Measurements from ENCODE around the gene PKP4.

PKP4 gene

DNA sequence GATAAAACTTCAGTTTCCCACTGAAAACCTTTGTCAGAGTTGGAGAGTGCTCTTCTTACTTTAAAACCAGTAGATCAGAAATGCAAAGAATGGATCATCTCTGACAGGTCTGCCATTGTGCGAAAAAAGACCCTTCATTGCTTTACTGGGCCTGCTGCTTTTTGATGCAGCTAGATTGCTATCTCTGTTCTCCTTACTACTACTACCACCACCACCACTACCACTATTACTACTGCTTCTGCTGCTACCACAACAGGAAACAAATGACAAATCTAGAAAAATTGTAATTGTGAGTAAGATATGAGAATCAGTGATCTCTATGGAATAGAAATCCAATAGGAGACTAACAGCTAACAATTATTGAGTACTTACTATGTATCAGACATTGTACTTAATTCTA is 85.8 kb downstream of the PKP4 start:
- no peak overlapping the region for H3K4me3 ChIP-seq (replicated peaks; ENCODE audit: low read depth, low read length)

DNA sequence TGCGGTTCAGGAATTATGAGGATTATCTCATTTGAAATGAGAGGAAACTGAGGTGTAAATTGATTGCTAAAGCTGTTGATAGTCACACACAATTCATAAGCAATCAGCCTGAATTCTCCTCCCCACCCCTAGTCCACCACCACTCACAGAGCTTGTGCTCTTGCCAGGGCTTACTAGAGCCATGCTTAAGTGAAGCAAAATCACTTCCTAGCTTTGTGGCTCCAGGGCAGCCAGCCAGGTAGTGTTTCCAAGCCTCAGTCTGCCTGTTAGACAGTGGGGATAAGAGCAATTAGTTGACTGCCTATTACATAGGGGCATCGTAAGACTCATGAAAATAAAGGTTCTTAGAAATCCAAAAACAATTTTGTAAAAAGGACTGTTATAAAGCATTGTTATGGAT is 87.2 kb downstream of the PKP4 start:
- TF ChIP-seq, protein P1, sequence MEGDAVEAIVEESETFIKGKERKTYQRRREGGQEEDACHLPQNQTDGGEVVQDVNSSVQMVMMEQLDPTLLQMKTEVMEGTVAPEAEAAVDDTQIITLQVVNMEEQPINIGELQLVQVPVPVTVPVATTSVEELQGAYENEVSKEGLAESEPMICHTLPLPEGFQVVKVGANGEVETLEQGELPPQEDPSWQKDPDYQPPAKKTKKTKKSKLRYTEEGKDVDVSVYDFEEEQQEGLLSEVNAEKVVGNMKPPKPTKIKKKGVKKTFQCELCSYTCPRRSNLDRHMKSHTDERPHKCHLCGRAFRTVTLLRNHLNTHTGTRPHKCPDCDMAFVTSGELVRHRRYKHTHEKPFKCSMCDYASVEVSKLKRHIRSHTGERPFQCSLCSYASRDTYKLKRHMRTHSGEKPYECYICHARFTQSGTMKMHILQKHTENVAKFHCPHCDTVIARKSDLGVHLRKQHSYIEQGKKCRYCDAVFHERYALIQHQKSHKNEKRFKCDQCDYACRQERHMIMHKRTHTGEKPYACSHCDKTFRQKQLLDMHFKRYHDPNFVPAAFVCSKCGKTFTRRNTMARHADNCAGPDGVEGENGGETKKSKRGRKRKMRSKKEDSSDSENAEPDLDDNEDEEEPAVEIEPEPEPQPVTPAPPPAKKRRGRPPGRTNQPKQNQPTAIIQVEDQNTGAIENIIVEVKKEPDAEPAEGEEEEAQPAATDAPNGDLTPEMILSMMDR (IDR thresholded peaks at IDR 0.05; ENCODE audit: low read depth, low read length, missing control alignments) = no peak
- H3K4me3 ChIP-seq (replicated peaks; ENCODE audit: low read depth, low read length) = no peak overlapping the region
- DNase-seq (ENCODE audit: extremely low read depth, low read depth) = no peak

More for the DNA sequence above, 85.8 kb downstream of the PKP4 start:
- TF ChIP-seq, protein P1 (IDR thresholded peaks at IDR 0.05; ENCODE audit: low read depth, low read length, missing control alignments) = no peak
- DNase-seq (ENCODE audit: extremely low read depth, low read depth) = no peak

DNA sequence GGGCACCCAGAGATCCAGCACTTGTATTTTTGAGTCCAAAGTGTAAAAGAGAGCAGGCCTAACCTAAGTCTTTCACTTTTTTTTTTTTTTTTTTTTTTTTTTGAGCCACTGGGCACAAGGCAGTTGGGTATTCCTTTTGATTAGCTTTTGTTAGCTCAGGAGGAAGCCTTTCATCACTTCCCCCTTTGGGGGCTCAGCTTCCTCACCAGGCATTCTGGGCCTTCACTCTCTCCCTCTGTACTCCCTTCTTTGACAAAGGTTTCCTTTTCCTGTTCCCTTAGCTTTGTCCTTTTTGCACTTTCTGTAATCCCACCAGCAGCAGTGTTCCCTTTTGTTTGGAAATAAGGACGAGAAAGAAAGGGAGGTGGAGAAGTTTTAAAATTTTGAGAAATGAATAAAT is 88.2 kb downstream of the PKP4 start:
- DNase-seq (ENCODE audit: extremely low read depth, low read depth) = no peak
- no peak overlapping the region for H3K4me3 ChIP-seq (replicated peaks; ENCODE audit: low read depth, low read length)
- TF ChIP-seq, protein P1 (IDR thresholded peaks at IDR 0.05; ENCODE audit: low read depth, low read length, missing control alignments) = no peak

DNA sequence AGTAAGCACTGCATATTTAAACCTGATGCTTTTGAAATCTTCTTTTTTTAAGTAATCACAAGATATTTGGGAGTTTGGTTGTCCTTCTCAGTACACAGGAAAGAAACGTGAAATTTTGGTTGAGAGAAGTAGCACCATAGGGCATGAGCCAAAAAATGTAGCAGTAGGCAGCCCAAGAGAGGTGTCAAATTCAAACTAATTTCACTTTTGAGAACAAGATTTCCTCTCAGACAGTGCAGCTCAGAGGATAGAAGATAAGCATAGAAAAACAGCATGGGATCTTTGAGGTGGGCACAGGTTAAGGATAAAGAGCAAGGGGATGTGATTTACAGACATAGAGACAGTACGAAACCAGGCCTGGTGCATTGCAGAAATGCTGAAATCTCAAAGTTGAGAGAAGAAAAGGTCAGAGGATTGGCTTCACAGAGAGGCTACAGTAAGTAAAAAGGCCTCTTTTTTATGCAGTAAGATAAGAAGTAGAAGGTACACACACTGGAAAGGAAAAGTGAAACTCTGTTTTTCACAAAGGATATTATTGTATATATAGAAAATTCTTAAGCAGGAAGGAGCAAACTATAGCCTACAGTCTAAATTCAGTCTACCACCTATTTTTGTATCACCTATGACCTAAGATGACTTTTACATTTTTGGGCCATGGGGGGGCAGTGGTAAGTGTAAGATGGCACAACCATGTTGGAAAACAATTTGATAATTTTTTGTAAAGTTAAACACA is 89.8 kb downstream of the PKP4 start:
- no peak overlapping the region for H3K4me3 ChIP-seq (replicated peaks; ENCODE audit: low read depth, low read length)
- no peak for DNase-seq (ENCODE audit: extremely low read depth, low read depth)
- TF ChIP-seq, protein P1 (IDR thresholded peaks at IDR 0.05; ENCODE audit: low read depth, low read length, missing control alignments) = no peak

DNA sequence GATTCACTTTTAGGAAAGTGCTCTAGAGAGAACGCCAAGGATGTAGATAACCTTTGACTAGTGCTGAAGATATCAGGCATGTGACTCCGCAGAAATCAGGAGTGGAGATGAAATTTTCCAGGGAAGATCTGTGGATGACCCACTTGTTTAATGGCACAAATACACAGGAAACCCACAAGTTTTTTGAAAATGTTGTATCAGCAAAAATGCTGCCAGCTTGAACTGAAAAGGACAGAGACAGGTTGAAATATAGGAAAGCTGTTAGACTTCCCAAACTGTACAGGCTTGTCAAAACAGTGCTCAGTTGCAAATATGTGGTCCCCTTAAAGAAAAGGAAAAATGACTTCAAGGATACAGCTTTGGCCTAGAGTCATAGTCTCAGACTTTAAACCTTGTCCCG is 96.5 kb downstream of the PKP4 start:
- no peak overlapping the region for H3K4me3 ChIP-seq (replicated peaks; ENCODE audit: low read depth, low read length)
- DNase-seq (ENCODE audit: extremely low read depth, low read depth) = no peak
- TF ChIP-seq, protein P1 (IDR thresholded peaks at IDR 0.05; ENCODE audit: low read depth, low read length, missing control alignments) = no peak

DNA sequence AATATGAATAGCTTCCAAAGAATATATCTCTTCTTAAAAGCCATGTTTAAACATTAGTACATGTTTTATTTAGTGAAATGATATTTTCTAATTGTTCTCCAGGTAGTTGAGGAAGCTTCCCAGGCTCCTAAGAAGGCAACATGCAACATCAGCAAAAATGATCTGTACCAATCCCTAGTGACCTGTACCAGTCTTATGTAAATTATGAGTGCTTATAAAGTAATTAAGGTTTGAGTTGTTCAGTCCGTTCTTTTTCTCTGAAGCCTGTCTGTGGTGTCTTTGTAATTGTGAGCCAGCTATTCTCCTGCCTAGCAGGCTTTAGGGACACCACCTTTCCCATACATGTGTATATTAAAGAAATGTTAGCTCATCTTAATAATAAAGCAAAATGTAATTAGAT is 98.2 kb downstream of the PKP4 start:
- TF ChIP-seq, protein P1 (IDR thresholded peaks at IDR 0.05; ENCODE audit: low read depth, low read length, missing control alignments) = no peak
- DNase-seq (ENCODE audit: extremely low read depth, low read depth) = no peak
- H3K4me3 ChIP-seq (replicated peaks; ENCODE audit: low read depth, low read length) = no peak overlapping the region

DNA sequence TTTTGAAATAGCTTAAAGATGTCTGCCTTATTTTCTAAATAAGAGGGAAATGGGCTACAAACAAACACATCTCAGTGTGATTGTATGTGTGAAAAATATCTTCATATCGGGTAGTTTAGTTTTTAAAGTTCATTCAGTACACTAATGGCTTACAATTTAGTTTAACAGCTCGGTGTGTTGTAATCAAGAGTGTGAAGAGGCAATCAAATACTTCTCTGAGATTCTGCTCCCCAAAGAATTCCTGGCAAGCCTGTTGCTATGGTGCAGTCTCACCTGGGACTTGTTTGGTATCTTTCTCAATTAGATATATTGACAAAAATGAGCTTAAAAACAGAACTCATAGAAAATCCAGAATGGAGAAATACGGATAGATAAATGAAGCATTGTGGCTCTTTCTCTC is 99.4 kb downstream of the PKP4 start:
- TF ChIP-seq, protein P1 (IDR thresholded peaks at IDR 0.05; ENCODE audit: low read depth, low read length, missing control alignments) = no peak
- H3K4me3 ChIP-seq (replicated peaks; ENCODE audit: low read depth, low read length) = no peak overlapping the region
- DNase-seq (ENCODE audit: extremely low read depth, low read depth) = no peak
